Natural killer cell (primary cell): ENCODE results near the gene ARSI. TPM values are rescaled to one million over a fixed set of nuclear protein-coding genes. Genes with fewer than 3 reads are reported as not detected.

Source experiments
- ATAC-seq, 3 donors: fragments of 150-1000 bp in 2 of 3; fragments of 200-7000 bp in 1 of 3; cut with Tn5 transposase; 1 replicate in 1 of 3; 2 replicates in 2 of 3; pipeline ENCODE4 v1.10.0; 2021; ENCODE audit warnings: mild to moderate bottlenecking in 2 of 3, moderate library complexity in 2 of 3
- DNase-seq, 2 donors: peaks; one replicate each; pipeline versions ENCODE4 v3.0.0 to v3.0.0-alpha.2; 2013 to 2021; ENCODE audit warnings: mixed read lengths in 1 of 2
- H3K27ac ChIP-seq: one replicate; pipeline ENCODE4 v1.5.1; 2013; ENCODE audit warnings: mild to moderate bottlenecking, low read length
- H3K27me3 ChIP-seq: one replicate; pipeline ENCODE4 v1.6.1; 2013; ENCODE audit warnings: low read length; ENCODE audit not compliant: control insufficient read depth, insufficient read depth
- H3K36me3 ChIP-seq: one replicate; pipeline ENCODE4 v1.6.1; 2013; ENCODE audit warnings: low read length; ENCODE audit not compliant: control insufficient read depth, insufficient read depth
- H3K4me1 ChIP-seq: one replicate; pipeline ENCODE4 v1.6.1; 2013; ENCODE audit warnings: low read length; ENCODE audit not compliant: control insufficient read depth, insufficient read depth
- H3K4me3 ChIP-seq: one replicate; pipeline ENCODE4 v1.5.1; 2013; ENCODE audit warnings: low read length
- H3K9me3 ChIP-seq: one replicate; pipeline ENCODE4 v1.6.1; 2013; ENCODE audit warnings: low read length; ENCODE audit not compliant: control insufficient read depth, insufficient read depth
- H3K27ac Mint-ChIP-seq, 2 donors: one replicate each; pipeline ENCODE4 v1.8.0; 2022; ENCODE audit warnings: mild to moderate bottlenecking in 2 of 2, mixed read lengths in 2 of 2, moderate library complexity in 1 of 2
- H3K27me3 Mint-ChIP-seq, 2 donors: one replicate each; pipeline ENCODE4 v1.8.0; 2022; ENCODE audit warnings: low read depth in 2 of 2, mixed read lengths in 2 of 2
- H3K36me3 Mint-ChIP-seq: one replicate; pipeline ENCODE4 v1.8.0; 2022; ENCODE audit warnings: mixed read lengths
- H3K4me1 Mint-ChIP-seq, 2 donors: one replicate each; pipeline ENCODE4 v1.8.0; 2022; ENCODE audit warnings: mixed read lengths in 2 of 2
- H3K4me3 Mint-ChIP-seq: one replicate; pipeline ENCODE4 v1.8.0; 2022; ENCODE audit warnings: mild to moderate bottlenecking, moderate library complexity, mixed read lengths
- H3K9me3 Mint-ChIP-seq, 2 donors: one replicate each; pipeline ENCODE4 v1.8.0; 2022; ENCODE audit warnings: mixed read lengths in 2 of 2
- WGBS: methylation state at CpG from one replicate; pipeline ENCODE4 v1.1.7; 2013; ENCODE audit warnings: missing lambda C conversion rate; ENCODE audit not compliant: insufficient coverage; 5-methylcytosine and 5-hydroxymethylcytosine counted together
- intact Hi-C: fragments of 100-400 bp; cut with micrococcal nuclease; formaldehyde crosslinking; loops from one replicate; pipeline ENCODE4 v1.14.2; 2022
- total RNA-seq, 4 donors: library from RNA; stranded (reverse); fragments of 120-200 nt in 1 of 4; gene quantifications; one replicate each; pipeline versions ENCODE4 v1.2.3 to v1.2.4, GENCODE V29; 2013 to 2022
- TF ChIP-seq, protein P1 (sequence below): fragments of 200-600 bp; IDR thresholded peaks from one replicate; pipeline ENCODE4 v1.8.0; 2022; ENCODE audit warnings: antibody characterized with exemption

The ARSI gene
- total RNA-seq, 3 donors from 2014 or later (not counting 1 experiment from before 2014, with no cell fraction given): 0.19 TPM; not detected in 2

DNA sequence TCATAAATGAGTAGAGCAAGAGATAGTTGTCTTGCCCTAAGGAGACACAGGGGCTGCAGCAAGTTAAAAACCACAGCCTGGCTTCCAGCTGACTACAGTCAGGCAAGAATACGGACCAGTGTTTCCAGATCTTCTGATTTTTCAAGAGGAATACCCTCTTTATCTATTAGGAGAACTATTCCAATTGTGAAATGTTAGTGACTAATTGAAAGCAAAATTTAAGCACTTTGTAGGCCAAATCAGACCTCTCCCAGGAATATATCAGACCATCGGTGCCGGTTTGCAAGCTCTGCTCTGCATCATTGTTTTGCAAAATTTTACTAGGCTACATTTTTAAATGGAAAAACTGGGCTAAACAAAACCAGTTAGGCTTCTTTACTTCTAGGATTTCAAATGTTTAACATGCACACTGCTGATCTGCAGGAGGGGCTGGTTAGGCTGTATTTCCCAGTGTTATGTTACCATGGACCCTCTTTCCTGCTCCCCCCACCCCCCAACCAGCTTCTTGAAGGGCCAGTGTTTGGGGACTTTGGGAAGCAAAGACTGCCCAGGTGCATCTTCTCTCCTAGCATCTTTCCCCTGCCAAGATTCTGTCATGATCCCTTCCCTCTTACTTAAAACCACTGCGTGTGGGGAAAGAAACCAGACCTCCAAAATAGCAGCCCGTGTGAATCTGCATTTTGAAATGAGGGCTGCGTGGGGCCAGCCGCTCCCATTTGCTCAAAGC lies 1.1 kb upstream of the ARSI start:
- Mint-ChIP-seq H3K27me3 (peaks cover 26 to 30% of the 10 kb centered on the region in 2 donors), H3K36me3 (no peaks in the 10 kb centered on the region), H3K4me3 (no peak overlapping the region), H3K27ac (no peak overlapping the region), H3K4me1 (peaks cover 11% of the 10 kb centered on the region in 2 donors), H3K9me3 (no peaks in the 10 kb centered on the region)
- Histone ChIP-seq H3K9me3 (no peaks in the 10 kb centered on the region), H3K27ac (no peak overlapping the region), H3K27me3 (peaks cover 2% of the 10 kb centered on the region), H3K36me3 (no peaks in the 10 kb centered on the region), H3K4me3 (no peak overlapping the region), H3K4me1 (no peaks in the 10 kb centered on the region)
- TF ChIP-seq, protein P1, sequence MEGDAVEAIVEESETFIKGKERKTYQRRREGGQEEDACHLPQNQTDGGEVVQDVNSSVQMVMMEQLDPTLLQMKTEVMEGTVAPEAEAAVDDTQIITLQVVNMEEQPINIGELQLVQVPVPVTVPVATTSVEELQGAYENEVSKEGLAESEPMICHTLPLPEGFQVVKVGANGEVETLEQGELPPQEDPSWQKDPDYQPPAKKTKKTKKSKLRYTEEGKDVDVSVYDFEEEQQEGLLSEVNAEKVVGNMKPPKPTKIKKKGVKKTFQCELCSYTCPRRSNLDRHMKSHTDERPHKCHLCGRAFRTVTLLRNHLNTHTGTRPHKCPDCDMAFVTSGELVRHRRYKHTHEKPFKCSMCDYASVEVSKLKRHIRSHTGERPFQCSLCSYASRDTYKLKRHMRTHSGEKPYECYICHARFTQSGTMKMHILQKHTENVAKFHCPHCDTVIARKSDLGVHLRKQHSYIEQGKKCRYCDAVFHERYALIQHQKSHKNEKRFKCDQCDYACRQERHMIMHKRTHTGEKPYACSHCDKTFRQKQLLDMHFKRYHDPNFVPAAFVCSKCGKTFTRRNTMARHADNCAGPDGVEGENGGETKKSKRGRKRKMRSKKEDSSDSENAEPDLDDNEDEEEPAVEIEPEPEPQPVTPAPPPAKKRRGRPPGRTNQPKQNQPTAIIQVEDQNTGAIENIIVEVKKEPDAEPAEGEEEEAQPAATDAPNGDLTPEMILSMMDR: no peak
- 79% methylated on average over 6 of the region's 7 CpGs for WGBS
- ATAC-seq (no peak), DNase-seq (no peak)
- intact Hi-C loops: no loop called here

DNA sequence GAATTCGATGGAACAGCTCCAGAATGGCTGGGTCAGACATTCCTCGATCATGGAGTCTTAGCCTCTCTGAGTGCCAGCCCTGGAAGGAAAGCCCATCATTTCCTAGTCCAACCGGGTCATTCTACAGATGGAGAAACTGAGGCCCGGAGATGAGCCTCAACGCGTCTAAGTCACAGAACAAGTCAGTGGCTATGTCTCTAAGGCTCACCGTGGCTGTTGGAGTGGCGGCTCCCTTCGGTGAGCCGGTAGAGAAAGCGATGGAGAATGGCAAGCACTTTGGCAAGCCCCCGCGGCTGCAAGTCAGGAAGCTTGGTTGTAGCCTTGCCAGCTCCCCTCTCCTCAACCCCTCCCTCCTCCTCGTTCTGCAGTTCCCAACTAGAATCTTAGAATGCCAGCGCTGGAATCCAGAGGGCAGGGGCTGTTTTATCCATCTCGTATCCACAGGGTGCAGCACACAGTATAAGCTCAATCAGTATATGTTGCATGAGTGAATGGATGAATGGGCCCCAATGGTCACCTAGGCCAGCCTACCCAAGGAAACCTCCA lies 438 bp upstream of the ARSI start:
- Mint-ChIP-seq H3K36me3 (no peaks in the 10 kb centered on the region), H3K4me1 (peaks cover 11% of the 10 kb centered on the region in 2 donors), H3K4me3 (no peak overlapping the region), H3K9me3 (no peaks in the 10 kb centered on the region), H3K27ac (no peak overlapping the region), H3K27me3 (peaks cover 26 to 30% of the 10 kb centered on the region in 2 donors)
- Histone ChIP-seq H3K4me1 (no peaks in the 10 kb centered on the region), H3K4me3 (no peak overlapping the region), H3K36me3 (no peaks in the 10 kb centered on the region), H3K27ac (no peak overlapping the region), H3K27me3 (peaks cover 2% of the 10 kb centered on the region), H3K9me3 (no peaks in the 10 kb centered on the region)
- intact Hi-C loops: no loop called here
- DNase-seq: no peak
- WGBS: 34% methylated on average over 16 of the region's 16 CpGs
- no peak for ATAC-seq
- TF ChIP-seq, protein P1: no peak

DNA sequence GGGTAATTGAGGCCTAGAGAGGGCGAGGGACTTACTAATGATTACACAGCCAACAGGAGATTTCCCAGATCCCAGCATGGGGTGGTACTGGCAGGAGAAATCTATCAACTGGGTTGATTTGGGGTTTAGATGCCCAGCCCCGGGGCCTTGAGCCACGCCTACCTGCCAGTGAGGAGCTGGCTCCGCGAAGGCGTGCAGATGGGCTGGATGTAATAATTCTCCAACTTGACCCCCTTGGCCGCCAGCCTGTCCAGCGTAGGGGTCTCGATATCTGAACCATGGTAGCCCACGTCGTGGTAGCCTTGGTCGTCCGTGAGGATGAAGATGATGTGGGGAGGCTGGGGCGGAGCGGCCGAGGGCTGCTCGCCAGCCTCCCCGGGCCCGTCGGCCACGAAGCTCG lies 804 bp downstream of the ARSI start:
- Mint-ChIP-seq H3K36me3 (no peaks in the 10 kb centered on the region), H3K27me3 (peaks cover 26 to 30% of the 10 kb centered on the region in 2 donors), H3K9me3 (no peaks in the 10 kb centered on the region), H3K4me3 (no peak overlapping the region), H3K27ac (no peak overlapping the region), H3K4me1 (peaks cover 11% of the 10 kb centered on the region in 2 donors)
- H3K9me3 ChIP-seq: no peaks in the 10 kb centered on the region
- H3K4me1 ChIP-seq: no peaks in the 10 kb centered on the region
- H3K27me3 ChIP-seq: peaks cover 2% of the 10 kb centered on the region
- ATAC-seq: no peak
- 26% methylated on average over 22 of the region's 22 CpGs for WGBS
- H3K27ac ChIP-seq: no peak overlapping the region
- no peak for DNase-seq
- no peaks in the 10 kb centered on the region for H3K36me3 ChIP-seq
- intact Hi-C loops: no loop called here
- H3K4me3 ChIP-seq: no peak overlapping the region
- TF ChIP-seq, protein P1: no peak
